Ectodermal cell (in vitro differentiated cells): ENCODE measurements around the gene COQ8A.

Source experiments
- H3K27ac ChIP-seq: 2 replicates; pipeline ENCODE4 v1.7.0; 2013; ENCODE audit warnings: mild to moderate bottlenecking, low read depth, low read length; ENCODE audit not compliant: insufficient read depth, poor library complexity, severe bottlenecking
- H3K27me3 ChIP-seq: 2 replicates; pipeline ENCODE4 v1.7.0; 2013; ENCODE audit warnings: mild to moderate bottlenecking, low read length; ENCODE audit not compliant: insufficient read depth, control insufficient read depth, poor library complexity, severe bottlenecking
- H3K36me3 ChIP-seq: one replicate; pipeline ENCODE4 v1.7.0; 2013; ENCODE audit warnings: low read length; ENCODE audit not compliant: control insufficient read depth, insufficient read depth
- H3K4me1 ChIP-seq: one replicate; pipeline ENCODE4 v1.7.0; 2013; ENCODE audit warnings: low read length; ENCODE audit not compliant: control insufficient read depth, insufficient read depth
- H3K4me3 ChIP-seq: 2 replicates; pipeline ENCODE4 v1.7.0; 2013; ENCODE audit warnings: low read depth, low read length, control low read depth; ENCODE audit not compliant: insufficient read depth
- H3K9me3 ChIP-seq: 2 replicates; pipeline ENCODE4 v1.7.0; 2013; ENCODE audit warnings: mild to moderate bottlenecking, low read length, moderate library complexity; ENCODE audit not compliant: control insufficient read depth
- WGBS, 2 experiments: methylation state at CpG; one replicate each; pipeline ENCODE4 v1.1.7; 2013; ENCODE audit warnings: missing lambda C conversion rate in 2 of 2; 5-methylcytosine and 5-hydroxymethylcytosine counted together

The COQ8A gene

GRCh38 chr1:227006226-227006796 lies 66.2 kb downstream of the COQ8A start:
- H3K36me3 ChIP-seq, result no peaks in the 10 kb centered on the region
- H3K4me3 ChIP-seq, result no peak overlapping the region
- no peaks in the 10 kb centered on the region for H3K9me3 ChIP-seq
- no peaks in the 10 kb centered on the region for H3K4me1 ChIP-seq
- no peak overlapping the region for H3K27ac ChIP-seq
- 89 to 93% methylated on average over 5 of the region's 5 CpGs for WGBS, 2 experiments
- H3K27me3 ChIP-seq, result no peaks in the 10 kb centered on the region

GRCh38 chr1:227009937-227010336 lies 69.8 kb downstream of the COQ8A start:
- Histone ChIP-seq H3K27me3 (no peaks in the 10 kb centered on the region), H3K9me3 (no peaks in the 10 kb centered on the region), H3K36me3 (no peaks in the 10 kb centered on the region), H3K27ac (no peak overlapping the region), H3K4me3 (no peak overlapping the region), H3K4me1 (no peaks in the 10 kb centered on the region)

GRCh38 chr1:227010645-227011044 lies 70.6 kb downstream of the COQ8A start:
- no peak overlapping the region for H3K27ac ChIP-seq
- no peaks in the 10 kb centered on the region for H3K36me3 ChIP-seq
- H3K27me3 ChIP-seq, result no peaks in the 10 kb centered on the region
- no peaks in the 10 kb centered on the region for H3K9me3 ChIP-seq
- no peak overlapping the region for H3K4me3 ChIP-seq
- 93 to 95% methylated on average over 5 of the region's 5 CpGs for WGBS, 2 experiments
- H3K4me1 ChIP-seq, result no peaks in the 10 kb centered on the region

- H3K27ac ChIP-seq, result no peak overlapping the region
- peaks cover 7% of the 10 kb centered on the region for H3K36me3 ChIP-seq
- 97 to 100% methylated on average over 1 to 2 of the region's 3 CpGs for WGBS, 2 experiments
- no peak overlapping the region for H3K4me3 ChIP-seq
- no peaks in the 10 kb centered on the region for H3K4me1 ChIP-seq
- H3K27me3 ChIP-seq, result no peaks in the 10 kb centered on the region
- H3K9me3 ChIP-seq, result no peaks in the 10 kb centered on the region
Measured at GRCh38 chr1:227016990-227017389, 76.9 kb downstream of the COQ8A start.

GRCh38 chr1:227032396-227032795 lies 92.3 kb downstream of the COQ8A start:
- H3K4me3 ChIP-seq, result no peak overlapping the region
- 79 to 85% methylated on average over 3 of the region's 3 CpGs for WGBS, 2 experiments
- H3K27ac ChIP-seq, result no peak overlapping the region
- peaks cover 10% of the 10 kb centered on the region for H3K36me3 ChIP-seq
- H3K27me3 ChIP-seq, result no peaks in the 10 kb centered on the region
- H3K9me3 ChIP-seq, result no peaks in the 10 kb centered on the region
- no peaks in the 10 kb centered on the region for H3K4me1 ChIP-seq

GRCh38 chr1:227033880-227034279 lies 93.8 kb downstream of the COQ8A start:
- Histone ChIP-seq H3K27me3 (no peaks in the 10 kb centered on the region), H3K4me1 (no peaks in the 10 kb centered on the region), H3K4me3 (no peak overlapping the region), H3K36me3 (peaks cover 9% of the 10 kb centered on the region), H3K9me3 (no peaks in the 10 kb centered on the region), H3K27ac (no peak overlapping the region)
- WGBS, 2 experiments, result 93 to 100% methylated on average over 2 of the region's 2 CpGs

GRCh38 chr1:227035316-227035715 lies 95.2 kb downstream of the COQ8A start:
- peaks cover 9% of the 10 kb centered on the region for H3K36me3 ChIP-seq
- WGBS, 2 experiments, result 94% methylated on average over 2 of the region's 2 CpGs; no CpG with 5 or more reads in 1 of the 2 experiments
- no peaks in the 10 kb centered on the region for H3K9me3 ChIP-seq

GRCh38 chr1:227037121-227037520 lies 97.0 kb downstream of the COQ8A start:
- no peaks in the 10 kb centered on the region for H3K27me3 ChIP-seq
- H3K36me3 ChIP-seq, result peaks cover 9% of the 10 kb centered on the region
- no peaks in the 10 kb centered on the region for H3K4me1 ChIP-seq
- no peak overlapping the region for H3K4me3 ChIP-seq
- WGBS, 2 experiments, result 91 to 95% methylated on average over 1 of the region's 1 CpG
- no peak overlapping the region for H3K27ac ChIP-seq
- H3K9me3 ChIP-seq, result no peaks in the 10 kb centered on the region

More at GRCh38 chr1:227035316-227035715, 95.2 kb downstream of the COQ8A start:
- no peak overlapping the region for H3K27ac ChIP-seq
- no peaks in the 10 kb centered on the region for H3K27me3 ChIP-seq
- H3K4me1 ChIP-seq, result no peaks in the 10 kb centered on the region
- no peak overlapping the region for H3K4me3 ChIP-seq
